GM18909 (cell line): ENCODE results near the gene WWOX.

ENCODE experiments used
- ATAC-seq: cut with Tn5 transposase; IDR thresholded peaks from one replicate; pipeline ENCODE4 v1.9.1; 2021; ENCODE audit warnings: mild to moderate bottlenecking; ENCODE audit not compliant: unreplicated experiment, poor library complexity

Gene WWOX

DNA sequence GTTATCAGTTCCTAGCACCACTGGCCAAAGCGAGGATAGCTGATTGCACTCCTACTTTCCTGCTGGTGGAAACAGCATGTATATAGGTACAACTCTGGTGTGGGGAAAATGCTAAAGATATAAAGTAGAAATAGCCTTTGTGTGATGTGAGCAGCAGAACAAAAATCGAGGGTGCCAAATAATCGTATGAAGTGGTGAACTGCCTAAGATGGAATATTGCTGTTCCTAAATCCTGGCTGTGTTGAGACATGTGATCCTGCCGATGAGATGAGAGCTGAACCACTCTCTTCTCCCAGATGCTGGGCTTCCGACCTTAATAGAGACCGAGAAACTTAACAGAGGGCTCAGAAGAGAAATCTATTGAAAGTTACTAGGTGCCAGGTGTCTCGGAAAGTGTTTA lies 117.8 kb downstream of the WWOX start:
- no peak for ATAC-seq

- ATAC-seq, result no peak
Observed at GRCh38 chr16:78218279-78218678, 118.8 kb downstream of the WWOX start.

GRCh38 chr16:78218856-78219651 lies 119.6 kb downstream of the WWOX start:
- ATAC-seq, result no peak

- ATAC-seq, result no peak
Observed at GRCh38 chr16:78220571-78220970, 121.1 kb downstream of the WWOX start.

- no peak for ATAC-seq
Observed at GRCh38 chr16:78221892-78222291, 122.4 kb downstream of the WWOX start.

GRCh38 chr16:78224342-78224741 lies 124.9 kb downstream of the WWOX start:
- ATAC-seq, result no peak

DNA sequence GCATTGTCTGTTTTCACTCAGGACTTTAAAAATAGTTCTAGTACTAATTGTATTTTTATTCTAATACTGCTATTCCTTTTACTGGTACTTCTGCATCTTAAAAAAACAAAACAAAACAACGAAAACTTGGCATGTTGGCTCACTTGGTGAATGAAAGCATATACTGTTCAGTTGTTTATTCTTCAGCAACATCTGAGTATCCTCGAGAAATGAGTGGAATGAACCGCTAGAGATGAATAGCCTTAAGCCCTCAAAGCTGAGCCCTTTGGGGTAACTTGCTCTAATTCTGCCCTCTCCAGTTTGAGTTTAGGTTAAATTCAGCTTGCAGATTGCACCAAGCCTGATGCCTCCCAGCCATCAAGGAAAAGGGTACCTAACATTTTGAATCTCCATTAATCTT lies 126.5 kb downstream of the WWOX start:
- ATAC-seq, result no peak

GRCh38 chr16:78227855-78228254 lies 128.4 kb downstream of the WWOX start:
- no peak for ATAC-seq

DNA sequence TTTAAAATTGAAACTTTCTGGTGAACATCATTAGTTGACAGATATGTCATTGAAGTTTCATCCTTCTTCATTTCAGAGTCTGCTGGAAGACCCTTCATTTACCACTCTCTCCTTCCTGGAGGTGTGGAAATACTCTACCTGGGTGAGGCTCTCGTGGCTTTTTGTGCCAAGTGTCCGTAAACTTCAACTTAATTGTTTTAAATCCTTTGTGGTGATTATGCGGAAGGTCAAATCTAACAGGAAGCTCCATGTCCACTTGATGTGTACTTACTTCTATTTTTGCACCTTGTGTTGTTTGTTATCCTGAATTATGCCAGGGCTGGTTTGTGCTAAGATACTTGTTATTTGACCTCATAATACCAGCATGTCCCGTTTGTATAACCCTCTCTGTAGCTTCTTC lies 129.2 kb downstream of the WWOX start:
- ATAC-seq, result no peak

DNA sequence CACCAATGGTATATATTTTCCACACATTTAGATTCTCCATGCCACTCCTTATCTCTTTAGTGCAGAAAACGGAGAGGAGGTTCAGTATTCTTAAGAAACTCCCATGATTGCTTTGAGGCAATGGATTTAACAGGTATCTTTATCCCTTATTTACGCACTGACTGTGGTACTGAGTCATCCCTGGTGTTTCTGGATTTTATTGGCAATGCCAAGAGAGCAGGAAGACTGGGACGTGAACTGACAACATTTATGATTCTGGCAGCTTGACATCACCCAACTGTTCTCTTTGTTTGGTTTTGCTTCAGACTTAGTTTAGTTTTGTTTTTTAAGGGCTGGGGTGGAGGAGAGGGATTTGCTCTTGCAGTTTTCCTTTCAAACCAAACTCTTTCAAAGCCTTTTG lies 131.4 kb downstream of the WWOX start:
- ATAC-seq, result no peak

GRCh38 chr16:78235168-78235800 lies 135.8 kb downstream of the WWOX start:
- ATAC-seq, result peak; percentile 97

GRCh38 chr16:78235876-78236275 lies 136.4 kb downstream of the WWOX start:
- ATAC-seq, result no peak

- no peak for ATAC-seq
Observed at GRCh38 chr16:78237841-78238240, 138.4 kb downstream of the WWOX start.

GRCh38 chr16:78240459-78241222 lies 141.2 kb downstream of the WWOX start:
- ATAC-seq, result no peak

GRCh38 chr16:78242239-78242630 lies 142.8 kb downstream of the WWOX start:
- ATAC-seq, result no peak

- ATAC-seq, result no peak
Observed at GRCh38 chr16:78244131-78244895, 144.9 kb downstream of the WWOX start.

DNA sequence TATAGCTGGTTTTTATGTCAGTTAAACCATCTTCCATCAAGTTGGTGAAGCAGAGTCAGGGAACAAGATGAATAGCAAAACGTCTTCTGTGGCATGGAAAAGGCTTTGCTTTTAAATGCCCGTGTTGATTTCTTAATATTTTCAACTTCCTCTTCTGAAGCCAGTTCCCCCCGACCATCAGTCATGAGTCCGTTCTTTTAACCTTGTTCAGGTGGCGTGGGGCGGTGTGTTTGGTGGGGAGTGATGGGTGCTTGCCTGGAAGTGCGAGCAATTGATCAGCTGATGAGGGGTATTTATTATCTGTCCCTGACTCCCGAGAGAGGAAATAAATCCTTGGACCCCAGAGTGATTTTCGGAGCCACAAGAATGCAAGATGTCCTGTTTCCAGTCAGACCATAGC lies 147.1 kb downstream of the WWOX start:
- ATAC-seq, result no peak

DNA sequence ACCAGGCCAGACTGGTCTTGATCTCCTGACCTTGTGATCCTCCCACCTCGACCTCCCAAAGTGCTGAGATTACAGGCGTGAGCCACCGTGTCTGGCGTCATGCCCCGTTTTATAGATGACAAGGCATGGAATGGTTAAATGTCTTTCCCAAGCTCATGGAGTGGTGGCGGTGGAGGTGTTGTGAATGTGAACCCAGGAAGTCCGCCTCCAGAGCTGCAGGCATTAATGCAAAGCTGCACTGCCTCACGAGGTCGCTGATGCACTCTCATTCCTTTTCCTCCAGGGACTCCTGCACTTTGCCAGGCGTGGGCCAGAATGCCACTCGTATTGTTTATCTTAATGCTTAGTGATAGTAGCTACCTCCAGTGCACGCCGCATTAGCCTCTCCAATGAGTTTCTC lies 149.6 kb downstream of the WWOX start:
- ATAC-seq, result no peak

- ATAC-seq, result no peak
Observed at GRCh38 chr16:78249832-78250231, 150.4 kb downstream of the WWOX start.

DNA sequence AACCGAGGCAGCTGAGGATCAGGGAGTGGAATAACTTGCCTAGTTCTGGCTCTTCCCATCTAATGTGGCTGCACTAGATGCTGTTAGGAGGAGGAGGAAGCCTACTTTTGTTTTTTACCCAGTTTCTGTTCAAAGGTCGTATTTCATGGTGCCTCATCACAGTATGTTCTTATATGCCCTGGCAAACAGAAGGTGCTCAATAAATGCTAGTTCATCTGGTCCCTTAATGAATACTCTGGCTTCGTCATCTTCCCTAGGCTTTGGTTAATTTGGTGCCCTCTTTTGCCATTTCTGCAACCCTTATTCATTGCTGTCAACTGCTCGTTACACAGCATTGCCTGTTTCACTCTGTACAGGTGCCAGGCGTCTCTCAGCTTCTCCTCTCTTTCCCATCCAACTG lies 151.7 kb downstream of the WWOX start:
- no peak for ATAC-seq

DNA sequence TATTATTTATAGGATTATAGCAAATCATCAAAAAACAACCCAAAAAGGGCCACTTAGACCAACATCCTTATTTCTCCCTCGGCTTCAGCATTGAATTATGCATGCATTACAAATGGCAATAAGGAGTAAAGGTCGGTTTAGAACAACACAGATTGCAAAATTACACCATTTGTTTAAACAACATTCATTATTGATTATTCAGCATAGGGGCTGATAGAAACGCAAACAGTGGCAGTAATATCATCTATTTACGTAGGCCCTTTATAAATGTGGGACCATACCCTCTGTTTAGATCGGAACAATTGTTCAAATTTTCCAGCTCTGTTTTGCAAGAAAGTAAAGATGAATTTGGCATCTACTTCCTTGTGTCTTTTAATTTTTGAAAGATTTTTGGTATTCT lies 153.3 kb downstream of the WWOX start:
- no peak for ATAC-seq
